RWPE2 (cell line): ENCODE data around the gene KIAA1614.
"Not testable (repeated sequence)": the region's sequence is repeated elsewhere in the genome, so short reads cannot be mapped to it uniquely, and the experiment has no call there.

Experiments used
- ATAC-seq: fragments of 200-7000 bp; cut with Tn5 transposase; 3 replicates; pipeline ENCODE4 v1.9.1; 2021; ENCODE audit warnings: low read depth
- DNase-seq: peaks from one replicate; pipeline ENCODE4 v3.0.0-alpha.2; 2020; ENCODE audit warnings: low spot score
- H3K27ac ChIP-seq: fragments of 450-650 bp; 2 replicates; pipeline ENCODE4 v1.5.1; 2017; ENCODE audit warnings: mild to moderate bottlenecking; ENCODE audit not compliant: poor library complexity, severe bottlenecking
- H3K27me3 ChIP-seq: fragments of 250-450 bp; sonication (Bioruptor Pico); 2 replicates; pipeline ENCODE4 v1.5.1; 2021; ENCODE audit warnings: mild to moderate bottlenecking, moderate library complexity; ENCODE audit not compliant: insufficient read depth, poor library complexity, severe bottlenecking
- H3K36me3 ChIP-seq: fragments of 250-450 bp; sonication (Bioruptor Pico); 2 replicates; pipeline ENCODE4 v1.5.1; 2020; ENCODE audit warnings: low read depth, mild to moderate bottlenecking, moderate library complexity
- H3K4me1 ChIP-seq: fragments of 250-450 bp; sonication (Bioruptor Pico); 2 replicates; pipeline ENCODE4 v1.5.1; 2021; ENCODE audit warnings: mild to moderate bottlenecking, moderate library complexity; ENCODE audit not compliant: insufficient read depth, poor library complexity, severe bottlenecking
- H3K4me3 ChIP-seq: fragments of 250-450 bp; sonication (Bioruptor Pico); 2 replicates; pipeline ENCODE4 v1.5.1; 2021; ENCODE audit warnings: mild to moderate bottlenecking, moderate library complexity; ENCODE audit not compliant: severe bottlenecking
- H3K9me3 ChIP-seq: fragments of 250-450 bp; sonication (Bioruptor Pico); 2 replicates; pipeline ENCODE4 v1.5.1; 2021; ENCODE audit warnings: mild to moderate bottlenecking, moderate library complexity; ENCODE audit not compliant: severe bottlenecking
- TF ChIP-seq, protein P1 (sequence below): fragments of 450-650 bp; IDR thresholded peaks from one replicate; pipeline ENCODE4 v1.5.1; 2017; ENCODE audit warnings: mild to moderate bottlenecking, moderate library complexity; ENCODE audit not compliant: poor library complexity, severe bottlenecking

Gene KIAA1614

DNA sequence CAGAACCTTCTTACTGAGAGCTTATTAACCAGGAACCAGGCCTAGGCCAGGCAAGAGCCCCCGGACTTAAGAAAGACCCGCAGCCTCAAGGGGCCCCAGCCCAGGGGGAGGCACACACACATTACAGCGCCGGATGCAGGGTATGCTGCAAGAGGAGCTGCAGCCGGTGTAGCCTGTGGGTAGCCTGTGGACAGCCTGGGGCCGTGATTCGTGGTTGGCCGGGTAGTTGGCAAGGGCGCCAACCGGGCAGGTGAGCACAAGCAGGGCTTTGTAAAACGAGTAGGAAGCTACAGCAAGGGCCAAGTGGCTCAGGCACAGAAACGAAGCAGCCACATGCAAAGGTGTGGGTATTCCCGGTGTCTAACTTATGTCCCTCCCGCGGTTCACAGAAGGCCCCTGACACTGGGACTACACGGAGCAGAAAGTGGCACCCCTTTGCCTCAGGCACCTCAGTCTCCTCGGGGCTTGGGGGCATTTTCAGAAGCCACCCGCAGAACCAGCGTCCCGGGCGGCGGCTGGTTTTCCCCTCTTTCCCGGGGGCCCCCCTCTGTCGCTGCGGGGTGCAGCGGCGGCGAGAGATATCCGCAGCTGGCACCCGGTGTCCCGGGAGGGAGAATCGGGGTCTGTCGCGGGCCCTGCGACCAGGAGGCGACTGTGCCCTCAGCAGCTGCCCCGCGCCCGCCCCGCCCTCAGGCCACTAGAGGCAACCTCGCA is 40.8 kb downstream of the KIAA1614 start:
- H3K27ac ChIP-seq, result peak overlapping the region; percentile 19
- TF ChIP-seq, protein P1, sequence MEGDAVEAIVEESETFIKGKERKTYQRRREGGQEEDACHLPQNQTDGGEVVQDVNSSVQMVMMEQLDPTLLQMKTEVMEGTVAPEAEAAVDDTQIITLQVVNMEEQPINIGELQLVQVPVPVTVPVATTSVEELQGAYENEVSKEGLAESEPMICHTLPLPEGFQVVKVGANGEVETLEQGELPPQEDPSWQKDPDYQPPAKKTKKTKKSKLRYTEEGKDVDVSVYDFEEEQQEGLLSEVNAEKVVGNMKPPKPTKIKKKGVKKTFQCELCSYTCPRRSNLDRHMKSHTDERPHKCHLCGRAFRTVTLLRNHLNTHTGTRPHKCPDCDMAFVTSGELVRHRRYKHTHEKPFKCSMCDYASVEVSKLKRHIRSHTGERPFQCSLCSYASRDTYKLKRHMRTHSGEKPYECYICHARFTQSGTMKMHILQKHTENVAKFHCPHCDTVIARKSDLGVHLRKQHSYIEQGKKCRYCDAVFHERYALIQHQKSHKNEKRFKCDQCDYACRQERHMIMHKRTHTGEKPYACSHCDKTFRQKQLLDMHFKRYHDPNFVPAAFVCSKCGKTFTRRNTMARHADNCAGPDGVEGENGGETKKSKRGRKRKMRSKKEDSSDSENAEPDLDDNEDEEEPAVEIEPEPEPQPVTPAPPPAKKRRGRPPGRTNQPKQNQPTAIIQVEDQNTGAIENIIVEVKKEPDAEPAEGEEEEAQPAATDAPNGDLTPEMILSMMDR, result no peak
- ATAC-seq (peak; percentile 83), DNase-seq (no peak)
- no peaks in the 10 kb centered on the region for H3K27me3 ChIP-seq
- peaks cover 9% of the 10 kb centered on the region for H3K4me1 ChIP-seq
- H3K4me3 ChIP-seq, result peak overlapping the region; percentile 7
- no peaks in the 10 kb centered on the region for H3K9me3 ChIP-seq
- H3K36me3 ChIP-seq, result no peaks in the 10 kb centered on the region

DNA sequence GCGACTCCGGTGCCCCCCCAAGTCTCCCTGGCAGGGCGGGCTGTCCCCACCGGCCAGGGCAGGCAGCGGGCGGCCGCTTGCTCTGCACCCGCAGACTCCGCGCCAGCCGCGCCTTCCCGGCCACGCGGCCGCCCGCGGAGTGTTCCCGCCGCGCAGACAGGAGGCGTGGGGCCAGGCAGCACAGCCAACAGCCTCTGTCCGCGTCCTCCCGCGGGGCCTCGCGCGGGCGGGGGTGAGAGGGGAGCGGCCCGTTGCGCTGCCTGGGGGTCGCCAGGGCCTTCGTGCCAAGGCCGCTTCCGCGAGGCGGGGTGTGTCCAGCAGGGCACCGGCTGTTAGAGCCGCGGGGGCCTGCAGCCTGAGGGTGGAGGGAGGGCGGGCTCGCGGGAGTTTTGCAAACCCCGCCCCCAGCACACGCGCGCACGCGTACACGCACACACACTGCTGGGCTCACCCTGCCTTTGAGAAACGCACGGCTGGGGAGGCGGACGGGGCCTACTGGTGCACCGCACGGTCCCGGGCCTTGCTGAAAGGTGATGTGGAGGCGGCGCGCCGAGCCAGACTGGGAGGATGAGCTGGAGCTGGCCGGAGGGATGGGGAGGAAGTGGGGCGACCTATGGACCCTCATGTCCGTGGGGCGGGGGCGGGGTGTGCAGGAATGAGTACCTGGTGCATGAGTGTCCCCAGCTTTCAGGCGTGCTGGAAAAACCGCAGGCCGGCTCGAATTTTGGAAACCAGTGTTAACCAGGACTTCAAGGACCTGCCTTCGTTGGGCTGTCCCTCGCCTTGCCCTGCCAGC is 41.5 kb downstream of the KIAA1614 start:
- Histone ChIP-seq H3K36me3 (no peaks in the 10 kb centered on the region), H3K9me3 (no peaks in the 10 kb centered on the region), H3K4me3 (peak overlapping the region; percentile 7), H3K27me3 (no peaks in the 10 kb centered on the region), H3K4me1 (peaks cover 9% of the 10 kb centered on the region), H3K27ac (peak overlapping the region; percentile 19)
- TF ChIP-seq, protein P1, result no peak
- ATAC-seq (peak; percentile 15; the same call in 1 of the 3 replicates), DNase-seq (no peak)

- ATAC-seq, result no peak
- Histone ChIP-seq H3K4me3 (no peak overlapping the region), H3K27ac (no peak overlapping the region), H3K4me1 (peaks cover 9% of the 10 kb centered on the region), H3K27me3 (no peaks in the 10 kb centered on the region), H3K36me3 (peaks cover 1% of the 10 kb centered on the region; the same call in 1 of the 2 replicates), H3K9me3 (no peaks in the 10 kb centered on the region)
- TF ChIP-seq, protein P1, result no peak
- no peak for DNase-seq
Measured at GRCh38 chr1:180954801-180955165, 42.1 kb downstream of the KIAA1614 start.

GRCh38 chr1:180956028-180956640 is 43.4 kb downstream of the KIAA1614 start:
- no peaks in the 10 kb centered on the region for H3K27me3 ChIP-seq
- H3K4me3 ChIP-seq, result no peak overlapping the region
- no peak overlapping the region for H3K27ac ChIP-seq
- ATAC-seq (no peak), DNase-seq (peak; percentile 31)
- H3K36me3 ChIP-seq, result peaks cover 15% of the 10 kb centered on the region
- H3K9me3 ChIP-seq, result no peaks in the 10 kb centered on the region
- H3K4me1 ChIP-seq, result peaks cover 9% of the 10 kb centered on the region
- TF ChIP-seq, protein P1, result no peak

DNA sequence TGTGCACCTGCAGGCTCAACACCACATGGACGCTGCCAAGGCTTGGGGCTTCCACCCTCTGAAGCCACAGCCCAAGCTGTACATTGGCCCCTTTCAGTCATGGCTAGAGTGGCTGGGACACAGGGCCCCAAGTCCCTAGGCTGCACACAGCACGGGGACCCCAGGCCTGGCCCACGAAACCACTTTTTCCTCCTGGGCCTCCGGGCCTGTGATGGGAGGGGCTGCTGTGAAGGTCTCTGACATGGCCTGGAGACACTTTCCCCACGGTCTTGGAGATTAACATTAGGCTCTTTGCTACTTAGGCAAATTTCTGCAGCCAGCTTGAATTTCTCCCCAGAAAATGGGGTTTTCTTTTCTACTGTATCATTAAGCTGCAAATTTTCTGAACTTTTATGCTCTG is 46.9 kb downstream of the KIAA1614 start:
- H3K4me1 ChIP-seq, ATAC-seq, H3K27me3 ChIP-seq, H3K9me3 ChIP-seq, H3K4me3 ChIP-seq, H3K27ac ChIP-seq: not testable (repeated sequence)
- peak; percentile 8 for DNase-seq
- H3K36me3 ChIP-seq, result peaks cover 17% of the 10 kb centered on the region
